Prostate gland (tissue), 2 donors: Measurements from ENCODE around the gene NRXN3. TPM values are rescaled to one million over a fixed set of nuclear protein-coding genes. Genes with fewer than 3 reads are reported as not detected.

Source experiments
- DNase-seq: peaks from one replicate; pipeline ENCODE4 v3.0.0-alpha.2; 2019; ENCODE audit warnings: low spot score
- H3K27ac ChIP-seq, 2 donors: fragments of 200-600 bp; sonication (generic); 2 replicates each; pipeline ENCODE4 v1.5.1; 2017 to 2019
- H3K27me3 ChIP-seq: fragments of 200-600 bp; sonication (generic); replicated peaks from 2 replicates; pipeline ENCODE4 v1.5.1; 2019; ENCODE audit not compliant: insufficient read depth
- H3K36me3 ChIP-seq, 2 donors: fragments of 200-600 bp; sonication (generic); 1 replicate in 1 of 2; 2 replicates in 1 of 2; pipeline versions ENCODE4 v1.5.1 to v1.8.1; 2017 to 2019
- H3K4me1 ChIP-seq: fragments of 200-600 bp; sonication (generic); replicated peaks from 2 replicates; pipeline ENCODE4 v1.5.1; 2019
- H3K4me3 ChIP-seq, 2 donors: fragments of 200-600 bp; sonication (generic); 2 replicates each; pipeline ENCODE4 v1.5.1; 2017 to 2019
- H3K9me3 ChIP-seq: fragments of 200-600 bp; sonication (generic); 2 replicates; pipeline ENCODE4 v1.5.1; 2017
- POLR2A ChIP-seq: fragments of 450-650 bp; IDR thresholded peaks from one replicate; pipeline ENCODE4 v1.6.1; 2016; ENCODE audit warnings: antibody characterized with exemption, mild to moderate bottlenecking
- POLR2AphosphoS5 ChIP-seq: sonication (generic); formaldehyde crosslinking; IDR thresholded peaks from one replicate; pipeline ENCODE4 v1.6.1; 2017; ENCODE audit warnings: antibody characterized with exemption
- WGBS: methylation state at CpG from one replicate; pipeline ENCODE4 v1.1.5; 2018; 5-methylcytosine and 5-hydroxymethylcytosine counted together
- intact Hi-C: fragments of 100-400 bp; cut with DNase I; formaldehyde crosslinking; loops from one replicate; pipeline ENCODE4 v1.14.2; 2022
- total RNA-seq, 2 donors: library from RNA; depleted of rRNA; stranded (reverse); fragments of >200 nt; gene quantifications; one replicate each; pipeline ENCODE4 v1.1.0, GENCODE V29; 2016
- TF ChIP-seq, protein P1 (sequence below), 4 experiments: fragments of 200-600 bp in 2 of 4; fragments of 450-650 bp in 2 of 4; sonication (generic) in 2 of 4; IDR thresholded peaks; 1 replicate in 3 of 4; 2 replicates in 1 of 4; pipeline ENCODE4 v1.5.1; 2016 to 2019; ENCODE audit warnings: antibody characterized with exemption in 4 of 4, mild to moderate bottlenecking in 2 of 4, moderate library complexity in 2 of 4

The NRXN3 gene
- total RNA-seq, 2 donors from 2014 or later, result 6.6 to 8.2 TPM

DNA sequence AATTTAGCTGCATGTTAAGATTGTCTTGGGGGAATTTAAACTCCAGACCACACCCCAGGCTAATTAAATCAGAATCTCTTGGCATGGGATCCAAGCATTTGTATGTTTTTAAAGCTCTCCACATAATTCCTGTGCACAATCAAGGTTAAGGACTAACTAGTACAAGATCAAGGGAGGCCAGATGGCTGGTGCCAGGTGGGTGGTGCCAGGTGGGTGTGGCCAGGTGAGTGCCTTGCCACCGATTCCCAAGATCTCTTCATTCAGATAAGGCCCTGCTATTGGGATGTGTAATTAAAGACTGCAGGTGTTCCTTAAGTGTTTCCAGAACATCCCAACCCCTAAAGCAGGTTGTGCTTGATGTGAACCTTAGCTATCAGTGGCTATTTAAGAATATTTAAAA, 75.1 kb downstream of the NRXN3 start:
- TF ChIP-seq POLR2A, result no peak
- TF ChIP-seq, protein P1, sequence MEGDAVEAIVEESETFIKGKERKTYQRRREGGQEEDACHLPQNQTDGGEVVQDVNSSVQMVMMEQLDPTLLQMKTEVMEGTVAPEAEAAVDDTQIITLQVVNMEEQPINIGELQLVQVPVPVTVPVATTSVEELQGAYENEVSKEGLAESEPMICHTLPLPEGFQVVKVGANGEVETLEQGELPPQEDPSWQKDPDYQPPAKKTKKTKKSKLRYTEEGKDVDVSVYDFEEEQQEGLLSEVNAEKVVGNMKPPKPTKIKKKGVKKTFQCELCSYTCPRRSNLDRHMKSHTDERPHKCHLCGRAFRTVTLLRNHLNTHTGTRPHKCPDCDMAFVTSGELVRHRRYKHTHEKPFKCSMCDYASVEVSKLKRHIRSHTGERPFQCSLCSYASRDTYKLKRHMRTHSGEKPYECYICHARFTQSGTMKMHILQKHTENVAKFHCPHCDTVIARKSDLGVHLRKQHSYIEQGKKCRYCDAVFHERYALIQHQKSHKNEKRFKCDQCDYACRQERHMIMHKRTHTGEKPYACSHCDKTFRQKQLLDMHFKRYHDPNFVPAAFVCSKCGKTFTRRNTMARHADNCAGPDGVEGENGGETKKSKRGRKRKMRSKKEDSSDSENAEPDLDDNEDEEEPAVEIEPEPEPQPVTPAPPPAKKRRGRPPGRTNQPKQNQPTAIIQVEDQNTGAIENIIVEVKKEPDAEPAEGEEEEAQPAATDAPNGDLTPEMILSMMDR (IDR thresholded peaks at IDR 0.05), result no peak
- TF ChIP-seq POLR2AphosphoS5, result no peak
- 29% methylated on average over 1 of the region's 1 CpG for WGBS

DNA sequence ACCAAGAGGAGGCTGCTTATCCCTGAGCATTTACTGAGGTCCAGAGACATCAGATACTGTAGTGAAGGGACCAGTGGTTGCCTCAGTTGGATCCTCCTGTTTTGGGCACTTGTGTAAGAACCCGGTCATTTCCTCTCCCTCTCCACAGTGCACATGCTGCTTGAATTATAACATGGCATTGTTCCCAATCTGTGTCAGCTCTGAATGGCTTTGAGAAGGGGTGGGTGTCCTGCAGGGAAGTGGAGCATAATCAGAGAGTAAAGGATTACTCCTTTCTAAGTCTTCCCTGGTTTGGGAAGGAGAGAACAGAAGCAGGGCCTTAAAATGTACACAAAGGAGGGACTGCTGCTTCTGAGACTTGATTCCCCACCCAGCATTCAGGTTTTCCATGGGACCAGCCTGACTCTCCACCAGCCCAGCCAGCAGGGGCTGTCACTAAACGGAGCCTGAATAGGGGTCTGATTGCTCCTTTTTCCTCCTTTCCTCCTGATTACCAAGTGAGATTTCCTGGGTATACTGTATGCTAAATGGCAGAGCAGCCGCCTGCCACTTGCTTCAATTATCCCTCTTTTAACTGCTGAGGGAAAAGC, 78.4 kb downstream of the NRXN3 start:
- TF ChIP-seq POLR2AphosphoS5 (no peak), POLR2A (no peak)
- TF ChIP-seq, protein P1 (IDR thresholded peaks at IDR 0.05), result no peak
- Histone ChIP-seq H3K9me3 (no peaks in the 10 kb centered on the region), H3K27me3 (no peaks in the 10 kb centered on the region), H3K36me3 (no peaks in the 10 kb centered on the region), H3K27ac (no peak overlapping the region), H3K4me1 (no peaks in the 10 kb centered on the region), H3K4me3 (no peak overlapping the region)
- 39% methylated on average over 3 of the region's 3 CpGs for WGBS
- intact Hi-C loops, result no loop called here
- DNase-seq, result no peak

More for the DNA sequence above, 75.1 kb downstream of the NRXN3 start:
- Histone ChIP-seq H3K27ac (no peak overlapping the region), H3K36me3 (no peaks in the 10 kb centered on the region), H3K4me1 (no peaks in the 10 kb centered on the region), H3K9me3 (no peaks in the 10 kb centered on the region), H3K4me3 (no peak overlapping the region), H3K27me3 (no peaks in the 10 kb centered on the region)
- no peak for DNase-seq
- intact Hi-C loops, result no loop called here

DNA sequence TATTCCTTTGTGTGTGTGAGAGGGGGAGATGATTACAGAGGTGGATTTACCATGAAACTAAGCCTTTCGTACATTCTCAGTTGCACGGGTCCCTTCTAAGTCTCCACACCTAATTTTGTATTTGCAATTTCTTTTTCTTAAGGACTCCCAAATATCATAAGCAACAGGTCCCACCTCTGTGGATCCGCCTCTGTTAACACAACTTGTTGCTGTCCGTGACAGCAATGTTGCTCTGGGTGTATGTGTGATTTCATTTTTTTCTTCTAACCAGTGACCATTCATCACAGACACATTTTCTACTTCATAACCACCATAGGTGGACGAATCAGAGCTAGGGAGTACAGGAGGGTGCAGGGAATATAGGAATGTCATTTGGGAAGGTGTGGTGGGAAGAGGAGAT, 81.1 kb downstream of the NRXN3 start:
- intact Hi-C loops, result no loop called here
- no peaks in the 10 kb centered on the region for H3K4me1 ChIP-seq
- H3K36me3 ChIP-seq, result no peaks in the 10 kb centered on the region
- WGBS, result 79% methylated on average over 5 of the region's 5 CpGs
- DNase-seq, result no peak
- TF ChIP-seq, protein P1 (IDR thresholded peaks at IDR 0.05), result no peak
- no peak overlapping the region for H3K4me3 ChIP-seq
- no peak overlapping the region for H3K27ac ChIP-seq
- no peaks in the 10 kb centered on the region for H3K27me3 ChIP-seq
- no peaks in the 10 kb centered on the region for H3K9me3 ChIP-seq

DNA sequence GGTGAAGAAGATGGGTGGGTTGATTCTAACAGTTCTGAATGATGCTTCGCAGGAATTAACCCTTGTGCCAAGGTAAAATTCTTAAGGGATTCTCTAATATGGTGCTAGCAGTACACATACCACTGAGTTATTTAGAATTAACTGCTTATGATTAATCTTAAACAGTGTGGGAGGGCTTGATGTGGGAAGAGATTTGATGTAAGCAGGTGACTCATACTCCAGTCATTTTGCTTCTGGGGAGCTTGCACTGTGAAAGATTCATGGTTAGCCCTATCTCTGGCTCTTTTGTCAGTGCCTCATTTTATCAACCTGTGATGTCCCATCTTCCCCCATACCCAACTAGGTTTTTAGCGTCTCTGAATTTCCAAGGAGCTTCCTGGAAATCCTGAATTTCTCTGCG, 83.8 kb downstream of the NRXN3 start:
- no peak overlapping the region for H3K27ac ChIP-seq
- 91% methylated on average over 3 of the region's 3 CpGs for WGBS
- intact Hi-C loops, result no loop called here

DNA sequence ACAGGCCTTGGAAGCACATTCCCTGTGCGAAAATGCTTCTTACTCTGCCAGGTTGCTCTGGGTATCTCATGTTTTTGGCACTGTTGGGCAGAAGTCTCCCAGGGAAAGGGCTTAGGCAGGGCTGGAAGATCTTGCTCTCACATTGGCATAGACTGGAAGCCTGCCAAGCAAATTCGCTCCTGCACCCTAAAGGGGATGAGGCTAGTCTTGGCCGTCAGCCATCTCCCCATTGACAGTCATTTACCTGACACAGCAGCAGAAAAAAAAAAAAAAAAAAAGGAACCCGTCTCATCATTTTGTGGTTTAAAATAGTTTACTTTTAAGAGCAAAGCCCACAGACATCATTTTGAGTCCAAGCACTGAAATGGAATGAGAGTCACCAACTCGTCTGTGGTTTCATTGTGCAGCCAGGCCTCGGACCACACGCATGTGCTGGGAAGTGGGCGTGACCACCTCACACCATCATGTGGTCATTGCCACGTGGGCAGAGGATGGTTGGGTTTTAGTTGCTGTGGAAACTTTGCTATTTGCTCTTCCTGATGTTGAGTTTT, 84.8 kb downstream of the NRXN3 start:
- Histone ChIP-seq H3K4me3 (no peak overlapping the region), H3K9me3 (no peaks in the 10 kb centered on the region), H3K27me3 (no peaks in the 10 kb centered on the region), H3K27ac (no peak overlapping the region), H3K4me1 (no peaks in the 10 kb centered on the region), H3K36me3 (no peaks in the 10 kb centered on the region)
- intact Hi-C loops, result no loop called here
- TF ChIP-seq POLR2AphosphoS5 (no peak), POLR2A (no peak)
- TF ChIP-seq, protein P1 (IDR thresholded peaks at IDR 0.05), result no peak
- WGBS, result 39% methylated on average over 9 of the region's 9 CpGs
- DNase-seq, result no peak

More for the DNA sequence above, 83.8 kb downstream of the NRXN3 start:
- Histone ChIP-seq H3K36me3 (no peaks in the 10 kb centered on the region), H3K4me1 (no peaks in the 10 kb centered on the region), H3K9me3 (no peaks in the 10 kb centered on the region), H3K27me3 (no peaks in the 10 kb centered on the region), H3K4me3 (no peak overlapping the region)
- DNase-seq, result no peak
- TF ChIP-seq, protein P1 (IDR thresholded peaks at IDR 0.05), result no peak
- TF ChIP-seq POLR2AphosphoS5 (no peak), POLR2A (no peak)
